Retinal pigment epithelial cell (primary cell): Measurements from ENCODE around the gene FCN1.

Experiments
- DNase-seq: peaks from one replicate; pipeline ENCODE4 v3.0.0-alpha.2; 2010; ENCODE audit warnings: low read depth
- H3K4me3 ChIP-seq: 2 replicates; pipeline ENCODE4 v1.5.1; 2011; ENCODE audit warnings: mild to moderate bottlenecking, low read length, control low read depth, moderate library complexity
- TF ChIP-seq, protein P1 (sequence below): conservative IDR thresholded peaks from 2 replicates; pipeline ENCODE4 v1.5.1; 2011; ENCODE audit warnings: low read depth, low read length, control low read depth, inconsistent platforms

Gene FCN1

DNA sequence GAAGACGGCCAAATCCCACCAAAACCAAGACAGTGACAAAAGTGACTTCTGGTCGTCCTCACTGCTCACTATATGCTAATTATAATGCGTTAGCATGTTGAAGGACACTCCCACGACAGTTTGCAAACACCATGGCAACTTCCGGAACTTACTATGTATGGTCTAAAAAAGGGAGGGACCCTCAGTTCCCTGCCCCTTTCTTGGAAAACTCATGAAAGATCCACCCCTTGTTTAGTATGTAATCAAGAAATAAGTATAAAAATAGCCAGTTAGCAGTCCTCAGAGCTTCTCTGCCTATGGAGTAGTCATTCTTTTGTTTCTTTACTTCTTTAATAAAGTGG lies 27.6 kb downstream of the FCN1 start:
- DNase-seq, result no peak
- no peak overlapping the region for H3K4me3 ChIP-seq
- TF ChIP-seq, protein P1, sequence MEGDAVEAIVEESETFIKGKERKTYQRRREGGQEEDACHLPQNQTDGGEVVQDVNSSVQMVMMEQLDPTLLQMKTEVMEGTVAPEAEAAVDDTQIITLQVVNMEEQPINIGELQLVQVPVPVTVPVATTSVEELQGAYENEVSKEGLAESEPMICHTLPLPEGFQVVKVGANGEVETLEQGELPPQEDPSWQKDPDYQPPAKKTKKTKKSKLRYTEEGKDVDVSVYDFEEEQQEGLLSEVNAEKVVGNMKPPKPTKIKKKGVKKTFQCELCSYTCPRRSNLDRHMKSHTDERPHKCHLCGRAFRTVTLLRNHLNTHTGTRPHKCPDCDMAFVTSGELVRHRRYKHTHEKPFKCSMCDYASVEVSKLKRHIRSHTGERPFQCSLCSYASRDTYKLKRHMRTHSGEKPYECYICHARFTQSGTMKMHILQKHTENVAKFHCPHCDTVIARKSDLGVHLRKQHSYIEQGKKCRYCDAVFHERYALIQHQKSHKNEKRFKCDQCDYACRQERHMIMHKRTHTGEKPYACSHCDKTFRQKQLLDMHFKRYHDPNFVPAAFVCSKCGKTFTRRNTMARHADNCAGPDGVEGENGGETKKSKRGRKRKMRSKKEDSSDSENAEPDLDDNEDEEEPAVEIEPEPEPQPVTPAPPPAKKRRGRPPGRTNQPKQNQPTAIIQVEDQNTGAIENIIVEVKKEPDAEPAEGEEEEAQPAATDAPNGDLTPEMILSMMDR, result no peak

DNA sequence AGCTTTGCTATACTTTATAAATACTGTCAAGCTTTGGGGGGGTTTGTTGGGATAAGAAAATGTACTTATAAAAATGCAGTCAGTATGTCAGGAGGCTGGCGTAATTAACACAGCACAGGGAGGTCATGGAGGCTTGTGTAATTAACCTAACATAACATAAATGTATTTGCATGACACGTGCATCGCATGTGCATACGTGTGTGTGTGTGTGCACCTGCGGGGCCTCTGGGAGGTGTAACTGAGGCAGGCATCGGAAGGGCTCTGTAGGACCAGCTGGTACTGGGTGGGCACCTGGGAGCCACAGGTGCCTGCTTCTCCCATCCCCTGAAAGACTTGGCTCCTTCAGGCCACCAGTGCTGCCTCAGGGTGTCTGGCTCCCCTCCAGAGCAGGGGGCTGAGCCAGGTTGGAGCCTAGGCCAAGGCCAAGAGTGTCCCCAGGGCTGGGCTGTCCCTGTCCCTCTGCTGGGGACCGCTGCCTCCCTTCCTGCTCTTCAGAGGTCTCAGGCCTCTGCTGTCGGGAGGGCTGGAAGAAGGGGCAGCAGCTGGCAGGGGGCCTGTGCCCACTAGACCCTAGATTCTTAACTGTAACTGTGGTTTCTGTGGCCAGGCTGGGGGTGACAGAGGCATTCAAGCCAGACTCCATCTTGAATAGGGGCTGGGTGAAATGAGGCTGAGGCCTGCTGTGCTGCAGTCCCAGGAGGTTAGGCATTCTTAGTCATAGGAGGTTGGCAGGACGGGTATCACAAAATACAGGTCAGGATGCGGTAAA lies 28.1 kb downstream of the FCN1 start:
- no peak for DNase-seq

DNA sequence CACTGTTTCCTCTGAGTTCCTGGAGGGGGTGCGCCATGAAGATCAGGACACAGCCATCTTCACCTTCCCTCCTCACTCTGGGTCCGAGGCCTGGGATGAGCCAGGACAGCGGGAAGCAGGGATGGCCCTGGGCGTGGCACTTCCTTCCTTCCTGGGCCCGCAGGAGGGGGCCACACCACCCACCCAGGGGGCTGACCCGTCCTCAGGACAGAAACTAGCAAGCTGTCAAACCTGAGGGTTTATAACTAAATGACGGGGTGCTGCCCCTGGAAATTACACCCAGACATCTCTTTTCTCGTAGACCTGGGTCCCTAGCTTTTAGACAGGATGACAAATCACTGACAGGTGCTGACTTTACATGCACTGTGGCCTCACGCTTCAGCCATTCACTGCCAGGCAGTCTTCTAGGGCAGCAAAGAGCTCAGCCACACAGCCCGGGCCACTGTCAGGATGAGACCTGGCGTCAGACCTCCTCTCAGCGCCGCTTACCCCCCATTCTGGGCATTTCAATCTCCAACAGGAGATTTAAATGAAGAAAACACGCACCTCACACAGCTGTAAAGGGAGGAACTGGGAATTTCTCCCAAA lies 29.0 kb downstream of the FCN1 start:
- no peak for DNase-seq
- H3K4me3 ChIP-seq, result no peak overlapping the region
- TF ChIP-seq, protein P1, result no peak

More for the DNA sequence above, 28.1 kb downstream of the FCN1 start:
- H3K4me3 ChIP-seq, result no peak overlapping the region
- TF ChIP-seq, protein P1, result no peak

DNA sequence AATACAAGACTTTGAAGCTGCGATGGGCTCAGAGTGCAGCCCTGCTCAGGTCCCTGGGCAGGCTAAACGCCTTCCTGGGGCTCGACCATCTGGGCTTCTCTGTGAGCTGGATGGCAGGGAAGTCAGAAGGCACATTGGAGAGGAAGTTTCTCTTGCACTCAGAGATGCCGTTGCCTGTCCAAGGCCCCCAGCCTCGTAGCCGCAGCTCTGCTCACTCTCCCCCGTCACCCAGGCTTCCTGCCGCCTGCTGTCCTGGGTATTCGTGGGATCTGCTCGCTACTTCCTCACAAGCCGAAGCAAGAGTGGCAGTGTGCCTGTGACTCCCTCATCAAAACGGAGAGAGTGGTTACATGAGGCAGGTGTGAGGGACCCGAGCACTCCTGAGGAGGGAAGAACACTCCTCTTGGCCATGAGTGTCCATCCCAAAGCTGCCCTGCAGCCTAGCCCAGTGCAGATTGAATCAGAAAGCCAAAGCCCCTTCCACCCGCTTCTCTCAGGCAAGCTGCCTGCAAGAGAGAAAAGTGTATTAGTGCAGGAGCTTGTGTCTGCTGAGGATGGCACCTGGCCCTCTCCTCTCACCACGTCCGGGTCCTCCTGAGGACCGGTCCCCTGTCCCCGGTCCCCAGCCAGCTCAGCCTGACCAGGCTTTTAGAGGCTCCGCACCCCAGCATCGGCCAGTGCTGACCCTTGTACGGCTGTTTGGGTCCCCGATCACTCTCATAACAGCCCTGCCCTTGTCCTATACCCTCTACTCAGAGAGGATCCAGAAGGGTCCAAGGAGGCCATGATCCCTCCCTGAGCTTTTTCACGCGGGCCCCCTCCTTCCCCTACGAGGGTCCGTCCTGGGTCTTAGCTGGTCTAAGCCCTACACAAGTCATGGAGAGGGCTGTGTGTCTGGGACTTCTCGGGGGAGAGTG lies 29.8 kb downstream of the FCN1 start:
- TF ChIP-seq, protein P1, result no peak
- DNase-seq, result no peak
- H3K4me3 ChIP-seq, result no peak overlapping the region

DNA sequence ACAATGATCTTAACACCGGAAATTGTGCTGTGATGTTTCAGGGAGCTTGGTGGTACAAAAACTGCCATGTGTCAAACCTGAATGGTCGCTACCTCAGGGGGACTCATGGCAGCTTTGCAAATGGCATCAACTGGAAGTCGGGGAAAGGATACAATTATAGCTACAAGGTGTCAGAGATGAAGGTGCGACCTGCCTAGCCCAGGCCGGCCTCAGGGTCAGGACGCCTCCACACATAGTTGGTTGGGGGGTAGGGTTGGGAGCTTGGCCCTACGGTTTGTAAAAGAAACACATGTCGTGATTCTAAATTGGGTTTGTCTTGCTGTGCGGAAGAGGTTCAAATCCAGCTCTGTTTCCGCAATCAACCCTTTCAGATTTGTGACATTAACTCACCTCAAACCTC lies 30.5 kb downstream of the FCN1 start:
- no peak for DNase-seq
- TF ChIP-seq, protein P1, result no peak
- no peak overlapping the region for H3K4me3 ChIP-seq

DNA sequence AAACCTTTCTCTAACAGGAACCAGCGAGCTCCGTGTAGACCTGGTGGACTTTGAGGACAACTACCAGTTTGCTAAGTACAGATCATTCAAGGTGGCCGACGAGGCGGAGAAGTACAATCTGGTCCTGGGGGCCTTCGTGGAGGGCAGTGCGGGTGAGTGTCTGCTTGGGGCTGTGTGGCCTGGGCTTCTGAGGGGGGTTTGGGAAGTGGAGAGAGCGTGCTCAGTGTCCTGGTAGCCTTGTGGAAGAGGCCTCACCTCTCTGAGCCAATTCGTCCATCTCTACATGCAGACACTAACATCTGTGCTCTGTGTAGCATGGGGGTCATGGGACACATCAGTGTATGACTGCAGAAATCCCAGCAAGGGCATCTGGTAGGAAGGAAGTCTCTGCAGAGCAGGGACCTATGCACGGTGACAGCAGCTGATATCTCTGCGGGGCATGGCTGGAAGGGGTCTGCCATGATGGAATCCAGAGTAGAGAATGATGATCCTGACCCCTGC lies 31.2 kb downstream of the FCN1 start:
- no peak for DNase-seq
- TF ChIP-seq, protein P1, result no peak
- no peak overlapping the region for H3K4me3 ChIP-seq
